Renal cortex interstitium (tissue), 11 donors: ENCODE data around the gene CAMSAP2. TPM values are rescaled to one million over a fixed set of nuclear protein-coding genes. Genes with fewer than 3 reads are reported as not detected.

ENCODE experiments used
- DNase-seq, 11 donors: peaks; one replicate each; pipeline ENCODE4 v3.0.0-alpha.2; 2013; ENCODE audit warnings: low read depth in 9 of 11, low spot score in 4 of 11; ENCODE audit errors: extremely low read depth in 1 of 11
- polyA plus RNA-seq, 3 donors: library from polyadenylated mRNA; unstranded; fragments of 120-200 nt; gene quantifications; one replicate each; pipeline ENCODE4 v1.2.1, GENCODE V29; 2013; ENCODE audit not compliant: insufficient read length in 3 of 3

The CAMSAP2 gene
- polyA plus RNA-seq, 3 donors = 35.8 to 41.0 (median 36.0) TPM

- DNase-seq = no peak
These were observed 81.0 kb downstream of the CAMSAP2 start for GRCh38 chr1:200819726-200820125.

- DNase-seq = no peak
These were observed 92.4 kb downstream of the CAMSAP2 start for GRCh38 chr1:200831091-200831490.

- DNase-seq = no peak
These were observed 95.7 kb downstream of the CAMSAP2 start for GRCh38 chr1:200834383-200834782.

GRCh38 chr1:200836213-200836612 lies 97.5 kb downstream of the CAMSAP2 start:
- no peak for DNase-seq

- peak in 10 of 11 donors; percentile 7 to 32 (median 14) for DNase-seq
These were observed 99.4 kb downstream of the CAMSAP2 start for GRCh38 chr1:200837931-200838571.

- DNase-seq = no peak
These were observed 100.2 kb downstream of the CAMSAP2 start for GRCh38 chr1:200838676-200839445.

- no peak for DNase-seq
These were observed 106.7 kb downstream of the CAMSAP2 start for GRCh38 chr1:200845360-200845759.

GRCh38 chr1:200846398-200846797 lies 107.7 kb downstream of the CAMSAP2 start:
- no peak for DNase-seq

- DNase-seq = no peak
These were observed 110.7 kb downstream of the CAMSAP2 start for GRCh38 chr1:200849430-200849829.

- DNase-seq = no peak
These were observed 111.9 kb downstream of the CAMSAP2 start for GRCh38 chr1:200850554-200850953.

- DNase-seq = peak in 3 of 11 donors; percentile 15 to 45 (median 25)
These were observed 118.1 kb downstream of the CAMSAP2 start for GRCh38 chr1:200856716-200857357.

GRCh38 chr1:200857804-200858203 lies 119.1 kb downstream of the CAMSAP2 start:
- no peak for DNase-seq

- no peak for DNase-seq
These were observed 123.4 kb downstream of the CAMSAP2 start for GRCh38 chr1:200861937-200862647.

- no peak for DNase-seq
These were observed 124.2 kb downstream of the CAMSAP2 start for GRCh38 chr1:200862713-200863415.

- DNase-seq = no peak
These were observed 127.4 kb downstream of the CAMSAP2 start for GRCh38 chr1:200866116-200866515.

GRCh38 chr1:200866521-200866920 lies 127.8 kb downstream of the CAMSAP2 start:
- no peak for DNase-seq

- DNase-seq = peak in 1 of 11 donors; percentile 27
These were observed 128.5 kb downstream of the CAMSAP2 start for GRCh38 chr1:200867018-200867811.

GRCh38 chr1:200869376-200869752 lies 130.7 kb downstream of the CAMSAP2 start:
- DNase-seq = no peak
